Measurements from ENCODE around the gene ZNF33A.
"Not testable (repeated sequence)": the region's sequence is repeated elsewhere in the genome, so short reads cannot be mapped to it uniquely, and the experiment has no call there.

The ZNF33A gene

GRCh38 chr10:38010119-38010903, at the start of gene ZNF33A:
Gene ZNF33A (plus strand): TSS chr10:38010675. CDS start chr10:38012342, 1,667 bp downstream.
- Histone ChIP-seq H3K4me1 (ENCODE audit: insufficient read depth, low read length) (0 out of 2 replicates have a peak, but pooled peaks cover 5% of the 10 kb centered on the region), H3K9ac (ENCODE audit: low read depth, low read length) (peak within 1 kb of the TSS; percentile 95), H3K9me3 (ENCODE audit: insufficient read depth, low read depth, low read length) (peaks cover 4% of the 10 kb centered on the region; the same call in 1 of the 2 replicates), H3K27me3 (ENCODE audit: insufficient read depth, low read length) (no peaks in the 10 kb centered on the region), H3K36me3 (ENCODE audit: insufficient read depth, low read depth, low read length) (peaks cover 27% of the 10 kb centered on the region), H3K27ac (ENCODE audit: low read length) (peak within 1 kb of the TSS; percentile 53), H3K4me3 (ENCODE audit: low read length) (peak within 1 kb of the TSS; percentile 92)

GRCh38 chr10:37965006-37965405, 45.5 kb upstream of the ZNF33A start:
- H3K9me3 ChIP-seq (ENCODE audit: insufficient read depth, low read depth, low read length): peaks cover 79% of the 10 kb centered on the region
- H3K4me3 ChIP-seq (ENCODE audit: low read length): no peak overlapping the region
- no peaks in the 10 kb centered on the region for H3K36me3 ChIP-seq (ENCODE audit: insufficient read depth, low read depth, low read length)
- no peak overlapping the region for H3K9ac ChIP-seq (ENCODE audit: low read depth, low read length)
- no peak overlapping the region for H3K27ac ChIP-seq (ENCODE audit: low read length)
- no peaks in the 10 kb centered on the region for H3K4me1 ChIP-seq (ENCODE audit: insufficient read depth, low read length)
- no peaks in the 10 kb centered on the region for H3K27me3 ChIP-seq (ENCODE audit: insufficient read depth, low read length)

- H3K27me3 ChIP-seq (ENCODE audit: insufficient read depth, low read length): no peaks in the 10 kb centered on the region
- no peaks in the 10 kb centered on the region for H3K36me3 ChIP-seq (ENCODE audit: insufficient read depth, low read depth, low read length)
- no peak overlapping the region for H3K27ac ChIP-seq (ENCODE audit: low read length)
- H3K9ac ChIP-seq (ENCODE audit: low read depth, low read length): no peak overlapping the region
- H3K9me3 ChIP-seq (ENCODE audit: insufficient read depth, low read depth, low read length): peaks cover 24% of the 10 kb centered on the region; the same call in 1 of the 2 replicates
- H3K4me1 ChIP-seq (ENCODE audit: insufficient read depth, low read length): no peaks in the 10 kb centered on the region
- H3K4me3 ChIP-seq (ENCODE audit: low read length): no peak overlapping the region
Measured at GRCh38 chr10:37972396-37972795, 38.1 kb upstream of the ZNF33A start.

GRCh38 chr10:37975401-37975991, 35.0 kb upstream of the ZNF33A start:
- Histone ChIP-seq H3K27me3 (ENCODE audit: insufficient read depth, low read length) (no peaks in the 10 kb centered on the region), H3K27ac (ENCODE audit: low read length) (peak overlapping the region; percentile 20)

GRCh38 chr10:37976091-37976879, 34.2 kb upstream of the ZNF33A start, which contains the start of gene ZNF25:
Gene ZNF25 (minus strand): TSS chr10:37976647. CDS start chr10:37971722, 4,925 bp downstream.
- H3K9me3 ChIP-seq (ENCODE audit: insufficient read depth, low read depth, low read length): peaks cover 6% of the 10 kb centered on the region; the same call in 1 of the 2 replicates
- no peaks in the 10 kb centered on the region for H3K4me1 ChIP-seq (ENCODE audit: insufficient read depth, low read length)
- no peaks in the 10 kb centered on the region for H3K36me3 ChIP-seq (ENCODE audit: insufficient read depth, low read depth, low read length)
- peak within 1 kb of the TSS; percentile 80 for H3K9ac ChIP-seq (ENCODE audit: low read depth, low read length)
- H3K27ac ChIP-seq (ENCODE audit: low read length): peak within 1 kb of the TSS; percentile 20
- H3K27me3 ChIP-seq (ENCODE audit: insufficient read depth, low read length): no peaks in the 10 kb centered on the region
- peak within 1 kb of the TSS; percentile 77 for H3K4me3 ChIP-seq (ENCODE audit: low read length)

More at GRCh38 chr10:37975401-37975991, 35.0 kb upstream of the ZNF33A start:
- peaks cover 6% of the 10 kb centered on the region; the same call in 1 of the 2 replicates for H3K9me3 ChIP-seq (ENCODE audit: insufficient read depth, low read depth, low read length)
- H3K9ac ChIP-seq (ENCODE audit: low read depth, low read length): peak overlapping the region; percentile 80; the same call in 1 of the 2 replicates
- peak overlapping the region; percentile 77 for H3K4me3 ChIP-seq (ENCODE audit: low read length)
- H3K36me3 ChIP-seq (ENCODE audit: insufficient read depth, low read depth, low read length): no peaks in the 10 kb centered on the region
- no peaks in the 10 kb centered on the region for H3K4me1 ChIP-seq (ENCODE audit: insufficient read depth, low read length)

GRCh38 chr10:37976880-37977203, 33.6 kb upstream of the ZNF33A start:
- no peak overlapping the region for H3K27ac ChIP-seq (ENCODE audit: low read length)
- H3K9ac ChIP-seq (ENCODE audit: low read depth, low read length): no peak overlapping the region

GRCh38 chr10:37991655-37992054, 18.8 kb upstream of the ZNF33A start:
- Histone ChIP-seq H3K4me3 (ENCODE audit: low read length) (no peak overlapping the region), H3K36me3 (ENCODE audit: insufficient read depth, low read depth, low read length) (no peaks in the 10 kb centered on the region), H3K9ac (ENCODE audit: low read depth, low read length) (no peak overlapping the region), H3K27me3 (ENCODE audit: insufficient read depth, low read length) (no peaks in the 10 kb centered on the region), H3K4me1 (ENCODE audit: insufficient read depth, low read length) (no peaks in the 10 kb centered on the region), H3K9me3 (ENCODE audit: insufficient read depth, low read depth, low read length) (peaks cover 47% of the 10 kb centered on the region; the same call in 1 of the 2 replicates), H3K27ac (ENCODE audit: low read length) (no peak overlapping the region)

More at GRCh38 chr10:37976880-37977203, 33.6 kb upstream of the ZNF33A start:
- Histone ChIP-seq H3K9me3 (ENCODE audit: insufficient read depth, low read depth, low read length) (peaks cover 6% of the 10 kb centered on the region; the same call in 1 of the 2 replicates), H3K4me1 (ENCODE audit: insufficient read depth, low read length) (no peaks in the 10 kb centered on the region), H3K36me3 (ENCODE audit: insufficient read depth, low read depth, low read length) (no peaks in the 10 kb centered on the region), H3K4me3 (ENCODE audit: low read length) (peak overlapping the region; percentile 37; the same call in 1 of the 2 replicates), H3K27me3 (ENCODE audit: insufficient read depth, low read length) (no peaks in the 10 kb centered on the region)

GRCh38 chr10:37992083-37992482, 18.4 kb upstream of the ZNF33A start:
- H3K36me3 ChIP-seq (ENCODE audit: insufficient read depth, low read depth, low read length): no peaks in the 10 kb centered on the region
- no peaks in the 10 kb centered on the region for H3K27me3 ChIP-seq (ENCODE audit: insufficient read depth, low read length)
- no peaks in the 10 kb centered on the region for H3K4me1 ChIP-seq (ENCODE audit: insufficient read depth, low read length)
- no peak overlapping the region for H3K27ac ChIP-seq (ENCODE audit: low read length)
- peaks cover 44% of the 10 kb centered on the region; the same call in 1 of the 2 replicates for H3K9me3 ChIP-seq (ENCODE audit: insufficient read depth, low read depth, low read length)
- no peak overlapping the region for H3K4me3 ChIP-seq (ENCODE audit: low read length)
- no peak overlapping the region for H3K9ac ChIP-seq (ENCODE audit: low read depth, low read length)

GRCh38 chr10:37998920-37999319, 11.6 kb upstream of the ZNF33A start:
- not testable (repeated sequence) for H3K27me3 ChIP-seq (ENCODE audit: insufficient read depth, low read length); H3K9me3 ChIP-seq (ENCODE audit: insufficient read depth, low read depth, low read length); H3K4me3 ChIP-seq (ENCODE audit: low read length); H3K4me1 ChIP-seq (ENCODE audit: insufficient read depth, low read length); H3K9ac ChIP-seq (ENCODE audit: low read depth, low read length); H3K36me3 ChIP-seq (ENCODE audit: insufficient read depth, low read depth, low read length); H3K27ac ChIP-seq (ENCODE audit: low read length)

- H3K4me3 ChIP-seq (ENCODE audit: low read length); H3K27me3 ChIP-seq (ENCODE audit: insufficient read depth, low read length); H3K36me3 ChIP-seq (ENCODE audit: insufficient read depth, low read depth, low read length); H3K9me3 ChIP-seq (ENCODE audit: insufficient read depth, low read depth, low read length); H3K9ac ChIP-seq (ENCODE audit: low read depth, low read length); H3K4me1 ChIP-seq (ENCODE audit: insufficient read depth, low read length); H3K27ac ChIP-seq (ENCODE audit: low read length): not testable (repeated sequence)
Measured at GRCh38 chr10:38000474-38000873, 10.0 kb upstream of the ZNF33A start.

- Histone ChIP-seq H3K9me3 (ENCODE audit: insufficient read depth, low read depth, low read length) (peaks cover 4% of the 10 kb centered on the region; the same call in 1 of the 2 replicates), H3K27ac (ENCODE audit: low read length) (no peak overlapping the region)
Measured at GRCh38 chr10:38003026-38003425, 7.4 kb upstream of the ZNF33A start.

More at GRCh38 chr10:38003026-38003425, 7.4 kb upstream of the ZNF33A start:
- H3K4me3 ChIP-seq (ENCODE audit: low read length): no peak overlapping the region
- H3K9ac ChIP-seq (ENCODE audit: low read depth, low read length): no peak overlapping the region
- H3K36me3 ChIP-seq (ENCODE audit: insufficient read depth, low read depth, low read length): no peaks in the 10 kb centered on the region
- H3K27me3 ChIP-seq (ENCODE audit: insufficient read depth, low read length): no peaks in the 10 kb centered on the region
- no peaks in the 10 kb centered on the region for H3K4me1 ChIP-seq (ENCODE audit: insufficient read depth, low read length)

Measured in iPS-20b (cell line).